Activated CD8-positive, alpha-beta memory T cell treated with anti-CD3 and anti-CD28 coated beads, Interleukin-2, amount 50 U/mL, for 48 hours (primary cell): ENCODE data around the gene GLIS2.

Experiments used
- DNase-seq: peaks from one replicate; pipeline ENCODE4 v3.0.0-alpha.2; 2020

Gene GLIS2

GRCh38 chr16:4315186-4316107 lies at the start of gene GLIS2:
Gene GLIS2 (plus strand): TSS chr16:4316067. CDS start chr16:4332281, 16,214 bp downstream.
- peak; percentile 67 for DNase-seq

GRCh38 chr16:4266372-4266771 lies 49.5 kb upstream of the GLIS2 start:
- no peak for DNase-seq

GRCh38 chr16:4270091-4270490 lies 45.8 kb upstream of the GLIS2 start:
- DNase-seq, result no peak

- no peak for DNase-seq
These were observed 45.3 kb upstream of the GLIS2 start for GRCh38 chr16:4270595-4270994.

- DNase-seq, result peak; percentile 94
These were observed 44.4 kb upstream of the GLIS2 start for GRCh38 chr16:4271176-4272113.

- DNase-seq, result peak; percentile 85
These were observed 43.5 kb upstream of the GLIS2 start for GRCh38 chr16:4272114-4272956.

GRCh38 chr16:4273858-4274311 lies 42.0 kb upstream of the GLIS2 start:
- peak; percentile 81 for DNase-seq

- no peak for DNase-seq
These were observed 40.0 kb upstream of the GLIS2 start for GRCh38 chr16:4275861-4276260.

GRCh38 chr16:4277987-4278513 lies 37.8 kb upstream of the GLIS2 start:
- no peak for DNase-seq

GRCh38 chr16:4280625-4281024 lies 35.2 kb upstream of the GLIS2 start:
- no peak for DNase-seq

- DNase-seq, result no peak
These were observed 32.4 kb upstream of the GLIS2 start for GRCh38 chr16:4283441-4283840.

GRCh38 chr16:4283939-4284338 lies 31.9 kb upstream of the GLIS2 start:
- no peak for DNase-seq

- DNase-seq, result no peak
These were observed 30.7 kb upstream of the GLIS2 start for GRCh38 chr16:4285167-4285566.

- peak; percentile 93 for DNase-seq
These were observed 27.5 kb upstream of the GLIS2 start for GRCh38 chr16:4288148-4288921.

GRCh38 chr16:4290236-4290830 lies 25.5 kb upstream of the GLIS2 start:
- DNase-seq, result no peak

- DNase-seq, result no peak
These were observed 24.2 kb upstream of the GLIS2 start for GRCh38 chr16:4291699-4292098.

- no peak for DNase-seq
These were observed 22.6 kb upstream of the GLIS2 start for GRCh38 chr16:4293181-4293716.

GRCh38 chr16:4293822-4294457 lies 21.9 kb upstream of the GLIS2 start:
- DNase-seq, result no peak

- DNase-seq, result no peak
These were observed 20.3 kb upstream of the GLIS2 start for GRCh38 chr16:4295581-4295980.

- no peak for DNase-seq
These were observed 18.4 kb upstream of the GLIS2 start for GRCh38 chr16:4297480-4297879.
